H1 (cell line): ENCODE data around the gene ADRA2B. TPM values are rescaled to one million over a fixed set of nuclear protein-coding genes. Genes with fewer than 3 reads are reported as not detected.

Experiments
- ASH2L ChIP-seq: fragments of 200-600, 300-600 bp; sonication (generic); IDR thresholded peaks from one replicate; pipeline ENCODE4 v1.7.1; 2017; ENCODE audit warnings: low read length
- CHD7 ChIP-seq: fragments of 300-600 bp; sonication (generic); IDR thresholded peaks from 2 replicates; pipeline ENCODE4 v1.7.1; 2012; ENCODE audit warnings: low read length, moderate library complexity, mild to moderate bottlenecking, inconsistent platforms; ENCODE audit not compliant: insufficient replicate concordance
- JUN ChIP-seq: IDR thresholded peaks from 2 replicates; pipeline ENCODE4 v1.6.1; 2011; ENCODE audit warnings: low read depth, mild to moderate bottlenecking, improper control_type of control experiment, low read length
- POLR2A ChIP-seq, 2 experiments: IDR thresholded peaks; 1 replicate in 1 of 2; 2 replicates in 1 of 2; pipeline ENCODE4 v1.6.1; 2011; ENCODE audit warnings: low read depth in 2 of 2, low read length in 2 of 2, mild to moderate bottlenecking in 2 of 2; ENCODE audit errors: control extremely low read depth in 1 of 2
- SIN3A ChIP-seq, 2 experiments: IDR thresholded peaks in 1 of 2; conservative IDR thresholded peaks in 1 of 2; 2 replicates each; pipeline ENCODE4 v1.6.1; 2011 to 2012; ENCODE audit warnings: low read length in 2 of 2, improper control_type of control experiment in 1 of 2, low read depth in 1 of 2, mild to moderate bottlenecking in 1 of 2
- ZNF274 ChIP-seq: IDR thresholded peaks from 2 replicates; pipeline ENCODE4 v1.7.0; 2012; ENCODE audit warnings: low read length, borderline replicate concordance; ENCODE audit errors: extremely low read depth
- polyA plus RNA-seq, 7 experiments: library from polyadenylated mRNA; depleted of rRNA in 3 of 7; stranded (reverse) in 5 of 7; unstranded in 2 of 7; fragments of >200 nt in 5 of 7; fragments of 200-250 nt in 2 of 7; gene quantifications; 1 replicate in 5 of 7; 2 replicates in 1 of 7; 4 replicates in 1 of 7; pipeline versions ENCODE4 v1.2.1 to v1.2.3, GENCODE V29; 2011 to 2013; ENCODE audit warnings: missing spikeins in 2 of 7, mixed read lengths in 2 of 7
- total RNA-seq: library from RNA; stranded (reverse); fragmentation: NEBNext Ultra II Directional; extraction: Animal tissue kit (Norgen Biotek cat#: 25700); gene quantifications from 2 replicates; pipeline ENCODE4 v1.2.1, GENCODE V29; 2021

The ADRA2B gene
- total and polyA plus RNA-seq, 2 of the 8 experiments (the other 6 are each of a cell fraction or from before 2014, with no cell fraction given), result 5.8 to 6.5 TPM

- TF ChIP-seq ZNF274 (no peak), CHD7 (no peak), JUN (no peak), ASH2L (no peak), POLR2A (IDR thresholded peaks at IDR 0.05; ENCODE audit: control extremely low read depth in 1 of 2, low read depth in 2 of 2, low read length in 2 of 2) (no peak), SIN3A (conservative IDR thresholded peaks at IDR 0.05 in 1 of 2, IDR thresholded peaks at IDR 0.05 in 1 of 2; ENCODE audit: low read depth in 1 of 2, low read length in 2 of 2) (no peak)
These were observed 19.2 kb upstream of the ADRA2B start (continued) for GRCh38 chr2:96135621-96136020.
